ENCODE results near the gene HNRNPC. TPM values are rescaled to one million over a fixed set of nuclear protein-coding genes. Genes with fewer than 3 reads are reported as not detected.
"Not testable (repeated sequence)": the region's sequence is repeated elsewhere in the genome, so short reads cannot be mapped to it uniquely, and the experiment has no call there.

HNRNPC gene
- total RNA-seq, 1 donor from 2014 or later = 584 TPM

DNA sequence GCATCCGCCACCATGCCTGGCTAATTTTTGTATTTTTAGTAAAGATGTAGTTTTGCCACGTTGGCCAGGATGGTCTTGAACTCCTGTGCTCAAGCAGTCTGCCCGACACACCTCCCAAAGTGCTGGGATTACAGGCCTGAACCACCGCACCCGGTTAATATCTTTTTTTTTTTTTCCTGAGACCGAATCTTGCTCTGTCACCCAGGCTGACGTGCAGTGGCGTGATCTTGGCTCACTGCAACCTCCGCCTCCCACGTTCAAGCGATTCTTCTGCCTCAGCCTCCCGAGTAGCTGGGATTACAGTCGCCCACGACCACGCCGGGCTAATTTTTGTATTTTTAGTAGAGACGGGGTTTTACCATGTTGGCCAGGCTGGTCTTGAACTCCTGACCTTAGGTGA, 3.4 kb upstream of the HNRNPC start:
- DNase-seq (ENCODE audit: low read depth in 2 of 2) = not testable (repeated sequence)

DNA sequence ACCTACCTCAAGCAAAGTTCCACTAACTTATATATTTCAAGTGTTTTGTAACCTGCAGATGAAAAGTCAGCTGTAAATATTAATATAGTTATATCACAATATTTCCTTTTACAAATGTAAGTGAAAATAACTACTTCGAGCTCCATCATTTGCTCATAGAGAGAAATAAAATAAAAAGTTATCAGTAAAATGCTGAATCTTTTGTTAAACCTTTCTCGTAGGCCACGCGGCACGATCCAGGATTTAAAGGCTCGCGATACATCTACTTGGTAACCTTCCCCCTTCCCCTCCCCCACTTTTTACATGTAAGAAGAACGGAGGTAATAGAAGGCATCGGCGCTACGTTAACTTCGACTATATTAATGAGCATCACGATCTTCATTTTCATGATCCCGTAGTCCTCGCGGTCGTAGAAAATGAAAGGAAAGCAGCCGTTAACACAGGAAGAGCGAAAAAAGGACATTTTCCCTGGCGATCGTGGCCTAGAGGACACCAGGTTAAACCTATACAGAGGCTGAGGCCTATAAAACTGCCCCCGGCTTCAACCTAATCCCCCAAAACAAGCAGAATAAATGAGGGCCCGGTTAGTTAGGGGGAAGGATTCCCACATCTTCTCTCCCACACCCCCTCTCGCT, 508 bp downstream of the HNRNPC start:
- peak; percentile 76 to 84 for DNase-seq (ENCODE audit: low read depth in 2 of 2)

DNA sequence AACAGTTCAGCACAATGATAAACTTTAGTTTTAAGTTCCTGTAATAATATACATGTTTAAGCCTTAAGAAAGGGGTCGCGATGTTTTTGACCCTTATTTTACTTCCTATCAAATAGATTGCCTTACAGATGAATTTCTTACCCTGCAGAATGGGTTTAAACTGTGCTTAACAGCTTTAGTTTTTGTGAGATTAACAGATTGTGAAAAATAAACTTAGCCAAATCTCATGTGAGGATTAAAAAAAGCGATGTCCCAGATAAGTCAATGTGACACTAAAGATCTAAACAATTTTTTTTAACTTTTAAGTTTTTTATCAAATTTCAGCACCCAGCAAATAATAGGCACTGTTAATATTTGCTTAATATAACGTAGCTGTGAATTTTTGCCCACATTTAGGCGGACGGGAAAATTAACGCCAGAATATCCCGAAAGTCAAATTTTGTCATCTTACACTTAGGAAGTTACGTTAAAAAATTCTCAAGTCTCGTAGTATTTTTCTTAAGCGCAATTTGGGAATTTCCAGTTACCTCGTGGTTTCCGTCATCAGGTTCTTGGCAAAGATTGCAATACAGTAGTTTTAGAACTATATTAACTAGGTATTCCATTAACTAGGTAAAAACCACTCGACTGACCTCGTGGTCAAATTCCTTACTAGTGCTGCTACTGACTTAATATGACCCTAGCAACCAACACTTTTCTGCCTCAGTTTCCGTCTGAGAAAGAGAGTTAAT, 1.2 kb downstream of the HNRNPC start:
- DNase-seq (ENCODE audit: low read depth in 2 of 2) = peak; percentile 19 to 46

DNA sequence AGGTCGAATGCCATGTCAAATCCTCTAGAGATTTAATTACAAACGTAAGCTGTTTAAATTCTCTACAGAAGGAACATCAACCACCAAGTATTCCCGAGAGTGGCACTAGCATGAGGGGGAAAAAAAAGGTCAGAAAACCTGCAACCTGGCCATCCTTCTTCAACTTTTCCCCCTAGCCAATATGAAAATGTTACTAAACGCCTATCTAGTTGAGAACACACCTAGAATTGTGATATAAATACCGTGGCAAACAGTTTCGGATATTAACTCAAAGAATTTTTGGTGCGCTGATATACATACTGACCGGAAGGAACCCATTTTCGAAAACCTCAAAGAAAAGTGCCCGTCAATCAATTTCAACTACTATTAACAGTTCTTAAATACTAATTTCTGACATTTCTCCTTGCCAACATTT, 1.8 kb downstream of the HNRNPC start:
- DNase-seq (ENCODE audit: low read depth in 2 of 2) = no peak

DNA sequence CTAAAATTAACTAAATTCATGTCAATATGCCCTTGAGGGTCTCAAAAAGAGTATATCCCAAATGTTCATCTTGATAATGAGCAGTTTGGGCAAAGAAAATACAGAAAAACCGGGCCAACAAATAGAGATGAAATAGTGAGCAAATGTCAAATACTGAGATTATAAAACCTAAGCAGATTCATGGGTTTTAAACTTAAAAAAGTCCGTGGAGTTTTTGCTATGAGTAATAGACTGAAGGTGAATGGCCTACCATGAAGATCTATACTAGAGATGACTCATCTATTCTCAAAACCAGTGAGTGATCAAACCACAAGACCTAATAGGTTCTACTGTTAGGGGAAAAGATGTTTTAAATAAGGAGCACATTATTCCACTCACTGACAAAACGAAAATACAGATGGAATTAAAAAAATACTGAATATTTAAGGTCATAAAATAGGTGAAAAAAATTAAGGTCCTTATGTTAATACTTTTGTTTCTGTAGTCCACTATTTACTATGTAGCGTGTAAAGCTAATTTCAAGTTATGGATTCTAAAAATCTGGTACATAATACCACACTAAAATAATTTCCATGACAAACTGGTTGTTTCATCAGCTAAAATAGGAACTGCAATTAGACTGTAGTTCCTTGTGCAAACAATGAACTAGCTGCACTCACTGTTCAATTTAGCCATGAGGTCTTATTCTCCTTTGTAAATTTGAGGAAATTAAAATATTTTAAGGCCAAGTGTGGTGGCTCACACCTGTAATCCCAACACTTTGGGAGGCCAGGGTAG, 5.0 kb downstream of the HNRNPC start:
- peak in 1 of 2 donors; percentile 73 for DNase-seq (ENCODE audit: low read depth in 2 of 2)

DNA sequence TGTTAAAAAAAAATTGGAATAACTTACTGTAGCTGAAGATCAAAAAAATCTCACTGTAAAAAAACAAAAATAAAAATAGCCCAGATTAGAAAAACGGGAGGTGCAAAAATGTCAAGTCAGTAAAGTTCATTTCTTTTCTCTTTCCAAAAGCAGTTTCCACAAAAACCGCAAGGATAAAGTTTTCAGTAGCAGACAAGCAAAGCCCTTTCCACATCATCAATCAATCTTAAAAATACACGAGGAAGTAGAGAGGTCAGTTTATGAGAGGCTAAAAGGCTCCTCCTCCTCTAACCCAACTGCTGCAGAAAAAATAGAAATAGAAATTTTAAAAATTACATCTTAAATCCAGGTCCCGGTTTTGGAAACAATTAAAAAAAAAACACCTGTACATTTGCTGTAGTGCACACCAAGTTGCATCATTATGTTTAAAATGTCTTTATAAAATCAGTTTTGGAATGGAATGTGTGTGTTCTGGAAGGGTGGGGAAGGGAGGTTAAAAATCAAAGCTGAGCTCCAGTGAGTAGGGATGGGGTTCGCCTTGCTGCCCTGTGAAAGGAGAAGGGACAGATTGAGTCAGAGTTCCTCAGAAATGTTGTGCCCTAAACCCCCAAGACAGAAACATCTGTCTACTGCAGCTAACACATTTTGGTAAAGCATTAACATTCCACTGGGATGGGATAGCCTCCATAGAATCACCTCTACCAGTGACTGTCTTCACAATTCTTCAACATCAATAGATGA, 5.8 kb downstream of the HNRNPC start:
- no peak for DNase-seq (ENCODE audit: low read depth in 2 of 2)

DNA sequence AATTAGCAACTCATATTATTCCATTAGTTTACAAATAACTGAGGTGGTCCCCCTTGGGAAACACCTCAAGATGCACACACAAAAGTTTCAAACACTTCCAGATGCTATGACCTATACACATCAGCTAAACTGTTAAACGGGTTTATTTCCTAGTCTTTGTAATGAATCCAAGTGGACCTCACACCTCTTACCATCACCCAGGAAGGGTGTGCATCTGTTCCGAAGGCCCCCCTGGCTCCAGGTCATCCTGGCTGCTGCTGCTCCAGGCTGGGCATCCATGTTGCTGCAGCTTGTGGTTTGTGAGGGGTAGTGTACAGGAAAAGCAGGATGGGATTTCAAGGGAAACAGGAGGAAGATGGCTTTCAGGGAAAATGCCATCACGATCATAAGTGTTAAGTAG, 6.8 kb downstream of the HNRNPC start:
- DNase-seq (ENCODE audit: low read depth in 2 of 2) = no peak

DNA sequence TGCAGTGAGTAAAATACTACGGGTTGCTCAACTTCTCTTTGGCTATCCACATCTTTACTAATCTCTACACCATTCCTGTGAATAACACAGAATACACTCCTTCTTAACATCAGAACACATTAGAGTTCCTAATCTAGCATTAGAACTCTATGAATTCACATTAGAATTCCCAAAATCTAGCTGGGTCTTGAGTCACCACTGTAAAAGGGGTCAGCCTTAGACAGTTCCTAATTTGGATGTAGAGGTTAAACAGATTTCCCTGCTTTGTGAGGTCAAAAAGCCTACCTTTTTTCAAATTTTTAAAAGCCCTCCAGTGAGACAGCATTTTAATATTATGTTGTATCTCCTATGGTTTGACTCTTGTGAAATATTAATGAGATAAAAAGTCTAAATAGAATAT, 7.4 kb downstream of the HNRNPC start:
- no peak for DNase-seq (ENCODE audit: low read depth in 2 of 2)

DNA sequence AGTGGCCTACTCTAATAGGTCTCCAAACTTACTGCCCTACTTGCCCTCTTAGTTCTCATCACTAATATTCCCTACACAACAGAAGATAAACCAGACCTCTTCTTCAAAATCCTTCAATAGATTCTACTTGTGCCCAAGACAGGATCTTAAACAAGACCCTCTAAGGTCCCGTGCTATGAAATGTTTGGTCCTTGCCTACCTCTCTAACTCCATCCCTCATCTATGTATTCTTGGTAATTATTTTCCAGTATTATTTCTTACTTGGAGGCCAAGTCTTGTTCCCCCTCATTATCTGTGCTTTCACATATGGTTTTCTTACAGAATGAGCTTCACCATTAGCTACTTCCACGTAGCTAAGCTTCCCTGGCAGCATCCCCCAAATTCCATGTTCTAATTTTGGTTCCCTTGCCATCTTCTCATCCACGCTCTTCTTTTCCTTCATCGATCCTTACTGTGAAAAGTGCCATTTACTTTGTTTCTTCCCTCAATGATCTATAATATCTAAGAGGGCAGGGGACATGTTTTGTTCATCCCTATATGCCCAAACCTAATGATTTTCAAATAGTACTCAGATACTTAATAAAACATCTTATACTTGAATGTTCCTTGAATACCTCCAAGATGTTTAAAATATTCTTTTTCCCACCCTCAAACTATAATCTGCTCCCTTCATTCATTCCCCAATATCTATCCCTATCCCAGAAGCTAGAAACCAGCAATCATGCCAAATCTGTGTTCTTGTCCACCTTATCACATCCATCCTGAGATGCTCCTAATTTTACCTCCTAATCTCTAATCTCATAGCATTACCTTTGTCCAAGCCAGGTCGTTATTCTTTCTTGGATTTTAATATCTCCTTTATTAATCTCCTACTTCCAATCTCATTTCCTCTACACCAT, 10.1 kb downstream of the HNRNPC start:
- no peak for DNase-seq (ENCODE audit: low read depth in 2 of 2)

DNA sequence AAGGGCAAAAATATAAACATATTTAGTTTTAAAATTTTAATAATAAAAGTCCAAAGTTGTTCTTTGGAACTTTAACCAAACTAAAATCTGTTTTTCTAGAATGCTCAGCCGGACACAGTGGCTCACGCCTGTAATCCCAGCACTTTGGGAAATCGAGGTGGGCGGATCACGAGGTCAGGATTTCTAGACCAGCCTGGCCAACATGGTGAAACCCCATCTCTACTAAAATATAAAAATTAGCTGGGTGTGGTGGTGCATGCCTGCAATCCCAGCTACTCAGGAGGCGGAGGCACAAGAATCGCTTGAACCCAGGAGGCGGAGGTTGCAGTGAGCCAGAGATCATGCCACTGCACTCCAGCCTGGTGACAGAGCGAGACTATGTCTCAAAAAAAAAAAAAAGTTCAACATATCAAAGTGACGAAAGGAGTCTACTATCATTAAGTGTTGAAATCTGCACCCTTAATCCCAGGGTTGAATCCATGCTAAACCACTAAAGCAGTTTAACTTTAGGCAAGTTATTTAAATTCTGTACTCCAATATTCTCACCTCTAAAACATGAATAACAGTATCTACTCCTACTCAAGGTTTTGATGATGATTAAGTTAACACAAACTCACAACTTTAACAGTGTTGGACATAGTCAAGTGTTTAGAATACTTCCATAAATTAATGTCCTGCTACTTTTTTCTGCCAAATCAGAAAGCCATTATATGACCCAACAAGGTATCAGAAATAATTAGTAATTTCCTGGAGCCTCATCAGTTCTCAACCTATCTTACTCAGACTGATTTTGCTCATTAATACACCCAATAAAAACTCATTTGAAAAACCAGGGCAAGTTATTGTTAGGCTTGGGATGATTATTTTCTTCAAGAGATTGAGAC, 11.0 kb downstream of the HNRNPC start:
- no peak for DNase-seq (ENCODE audit: low read depth in 2 of 2)

DNA sequence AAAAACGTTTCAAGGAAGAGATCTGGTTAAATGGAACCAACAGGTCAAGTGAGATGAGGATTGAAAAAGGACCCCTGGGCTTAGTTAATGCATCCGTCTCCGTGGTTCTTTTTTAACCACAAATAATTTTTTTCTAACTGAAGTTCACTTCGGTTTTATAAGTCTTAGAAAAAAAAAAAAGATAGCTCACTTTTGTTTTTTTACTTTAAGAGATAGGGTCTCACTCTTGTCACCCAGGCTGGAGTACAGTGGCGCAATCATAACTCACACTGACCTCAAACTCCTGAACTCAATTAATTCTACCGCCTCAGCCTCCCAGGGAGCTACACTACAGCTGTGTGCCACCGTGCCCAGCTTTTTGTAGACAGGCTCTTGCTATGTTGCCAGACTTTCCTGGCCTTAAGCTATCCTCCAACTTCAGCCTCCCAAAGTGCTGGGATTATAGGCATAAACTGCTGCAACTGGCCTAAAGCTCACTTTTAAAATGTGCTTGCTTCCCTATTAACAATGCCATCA, 11.8 kb downstream of the HNRNPC start:
- no peak for DNase-seq (ENCODE audit: low read depth in 2 of 2)

DNA sequence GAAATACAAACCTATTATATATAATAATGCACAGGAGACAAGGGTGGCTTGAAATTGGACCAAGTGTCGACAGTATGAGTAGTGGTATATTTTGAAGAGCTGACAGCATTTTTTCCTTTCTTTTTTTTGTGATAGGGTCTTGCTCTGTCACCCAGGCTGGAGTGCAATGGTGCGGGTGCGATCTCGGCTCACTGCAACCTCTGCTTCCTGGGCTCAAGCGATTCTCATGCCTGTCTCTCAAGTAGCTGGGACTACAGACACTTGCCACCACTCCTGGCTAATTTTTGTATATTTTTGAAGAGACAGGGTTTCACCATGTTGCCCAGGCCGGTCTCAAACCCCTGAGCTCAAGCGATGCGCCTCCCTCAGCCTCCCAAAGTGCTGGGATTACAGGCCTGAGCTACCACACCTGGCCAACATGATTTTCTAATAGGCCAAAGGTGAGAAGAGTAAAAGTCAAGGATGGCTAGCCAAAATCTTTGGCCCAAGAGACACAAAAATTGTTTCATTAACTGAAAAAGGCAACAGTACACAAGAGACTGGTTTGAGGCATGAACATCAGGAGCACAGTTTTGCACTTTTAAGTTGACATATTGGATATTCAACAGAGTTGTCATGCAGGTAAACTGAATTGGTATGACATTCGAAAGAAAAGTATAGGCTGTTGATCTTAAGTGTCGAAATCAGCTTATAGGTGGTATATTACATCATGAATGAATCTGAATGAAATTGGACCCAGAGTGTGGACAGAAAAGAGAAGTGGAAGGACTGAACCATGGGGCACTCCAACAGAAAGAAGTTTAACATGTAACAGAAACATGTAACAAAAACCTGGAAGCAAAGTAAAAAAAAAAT, 12.5 kb downstream of the HNRNPC start:
- no peak for DNase-seq (ENCODE audit: low read depth in 2 of 2)

DNA sequence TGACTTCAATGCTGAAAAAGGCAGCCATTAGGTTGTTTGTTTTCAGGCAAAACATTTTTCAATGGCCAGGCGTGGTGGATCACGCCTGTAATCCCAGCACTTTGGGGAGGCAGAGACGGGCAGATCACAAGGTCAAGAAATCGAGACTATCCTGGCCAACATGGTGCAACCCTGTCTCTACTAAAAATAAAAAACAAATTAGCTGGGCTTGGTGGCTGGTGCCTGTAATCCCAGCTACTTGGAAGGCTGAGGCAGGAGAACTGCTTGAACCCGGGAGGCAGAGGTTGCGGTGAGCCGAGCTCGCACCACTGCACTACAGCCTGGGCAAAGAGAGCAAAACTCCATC, 13.2 kb downstream of the HNRNPC start:
- not testable (repeated sequence) for DNase-seq (ENCODE audit: low read depth in 2 of 2)

DNA sequence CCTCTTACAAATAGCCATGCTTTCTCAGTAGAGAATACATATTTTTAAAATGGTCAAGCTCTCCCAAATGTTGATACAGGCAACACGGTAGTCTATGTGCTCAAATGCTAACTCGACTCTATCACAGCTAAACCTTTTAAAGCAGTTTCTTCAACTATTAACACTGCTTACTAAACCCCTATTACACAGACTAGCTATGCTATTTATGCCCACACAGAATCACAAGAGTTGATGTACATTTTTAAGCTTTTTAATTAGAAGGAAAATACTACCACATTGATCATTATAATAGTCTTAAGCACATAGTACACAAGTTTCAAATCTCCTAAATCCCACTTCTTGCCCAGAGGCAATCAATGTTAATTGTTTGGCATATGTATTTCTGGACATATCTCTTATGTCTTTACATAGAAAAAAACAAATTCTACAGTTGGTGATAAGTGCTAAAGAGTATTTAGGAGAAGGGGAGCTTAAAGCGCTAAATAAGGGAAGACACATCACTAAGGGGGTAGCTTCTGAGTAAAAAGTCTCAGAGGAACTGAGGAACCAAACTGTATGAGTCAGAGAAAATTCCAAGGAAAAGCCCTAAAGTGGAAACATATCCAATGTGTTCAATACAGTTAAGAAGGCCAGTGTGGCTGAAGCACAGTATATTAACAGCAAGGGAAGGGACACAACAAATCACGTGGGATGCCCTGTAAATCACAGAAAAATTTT, 13.7 kb downstream of the HNRNPC start:
- peak in 1 of 2 donors; percentile 10 for DNase-seq (ENCODE audit: low read depth in 2 of 2)

DNA sequence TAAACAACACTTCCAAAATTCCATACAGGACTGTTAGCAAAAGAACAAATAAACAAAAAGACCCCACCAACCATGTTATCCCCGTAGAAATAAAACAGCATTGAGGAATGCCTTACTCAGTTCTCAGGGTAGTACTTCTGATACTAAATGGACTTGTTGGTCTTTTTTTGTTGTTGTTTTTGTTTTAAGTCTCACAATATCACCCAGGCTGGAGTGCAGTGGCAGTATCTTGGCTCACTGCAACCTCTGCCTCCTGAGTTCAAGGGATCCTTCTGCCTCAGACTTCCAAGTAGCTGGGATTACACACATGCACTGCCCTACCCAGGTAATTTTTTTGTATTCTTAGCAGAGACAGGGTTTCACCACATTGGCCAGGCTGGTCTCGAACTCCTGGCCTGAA, 17.1 kb downstream of the HNRNPC start:
- no peak for DNase-seq (ENCODE audit: low read depth in 2 of 2)

DNA sequence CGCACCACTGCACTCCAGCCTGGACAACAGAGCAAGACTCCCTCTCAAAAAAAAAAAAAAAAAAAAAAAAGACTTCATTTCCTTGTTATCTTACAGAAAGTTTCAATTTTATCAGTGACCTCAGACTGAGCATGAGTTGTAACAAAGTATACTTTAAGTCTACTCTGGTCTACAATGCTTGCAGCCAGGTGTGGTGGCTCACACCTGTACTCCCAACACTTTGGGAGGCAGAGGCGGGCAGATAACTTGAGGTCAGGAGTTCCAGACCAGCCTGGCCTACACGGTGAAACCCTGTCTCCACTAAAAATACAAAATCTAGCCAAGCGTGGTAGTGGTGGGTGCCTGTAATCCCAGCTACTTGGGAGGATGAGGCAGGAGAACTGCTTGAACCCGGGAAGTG, 18.0 kb downstream of the HNRNPC start:
- no peak for DNase-seq (ENCODE audit: low read depth in 2 of 2)

DNA sequence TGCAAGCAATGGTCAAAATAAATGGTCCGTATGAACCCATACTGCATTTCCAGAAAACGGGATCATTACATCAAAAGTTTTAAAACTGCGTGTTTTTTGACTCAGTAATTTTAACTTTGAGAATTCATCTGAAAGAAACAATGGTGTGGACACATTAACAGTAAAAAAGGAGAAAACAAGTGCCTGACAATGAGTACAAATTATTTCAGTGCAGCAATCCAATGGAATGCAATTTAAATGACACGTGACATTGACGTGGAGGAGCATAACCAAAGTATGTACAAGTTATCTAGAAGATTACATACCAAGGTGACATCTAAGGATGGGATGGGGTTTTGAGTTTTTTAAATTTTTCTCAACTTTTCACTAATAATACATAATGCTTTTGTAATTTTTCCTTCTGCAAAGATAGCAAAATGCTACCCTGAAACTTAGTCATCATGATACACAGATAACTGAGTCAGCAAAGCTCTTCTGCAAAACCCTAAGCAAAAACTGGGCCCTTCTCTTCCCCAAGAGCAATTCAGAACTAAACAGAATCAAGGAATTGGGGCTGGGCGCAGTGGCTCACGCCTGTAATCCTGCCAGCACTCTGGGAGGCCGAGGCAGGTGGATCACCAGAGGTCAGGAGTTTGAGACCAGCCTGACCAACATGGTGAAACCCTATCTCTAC, 20.4 kb downstream of the HNRNPC start:
- DNase-seq (ENCODE audit: low read depth in 2 of 2) = no peak
